PC-3 (cell line): ENCODE measurements around the gene CACNA1A. TPM values are rescaled to one million over a fixed set of nuclear protein-coding genes. Genes with fewer than 3 reads are reported as not detected.
A peak's percentile ranks its signal among the peaks of the same experiment; 100 is the strongest.

Source experiments
- ATAC-seq: fragments of 200-7000 bp; cut with Tn5 transposase; 2 replicates; pipeline ENCODE4 v1.9.1; 2020; ENCODE audit warnings: mild to moderate bottlenecking, moderate library complexity
- BruUV-seq: library from RNA; stranded (reverse); fragments of 400-500 nt; replicated peaks from 2 replicates; lab custom pipeline; 2021; lab: Mats Ljungman, UMichigan
- CTCF ChIA-PET: fragments of 300-600 bp; sonication (Branson Sonifier 250); formaldehyde crosslinking; loops from one replicate; lab custom pipeline; 2022; ENCODE audit warnings: antibody characterized with exemption; lab: Charles Lee
- POLR2A ChIA-PET: fragments of 300-600 bp; sonication (Branson Sonifier 250); formaldehyde crosslinking; loops from one replicate; lab custom pipeline; 2022; ENCODE audit warnings: antibody characterized with exemption; ENCODE audit not compliant: unreplicated experiment; lab: Charles Lee
- DNase-seq: peaks from one replicate; pipeline ENCODE4 v3.0.0-alpha.2; 2015
- H2AFZ ChIP-seq: fragments of 300-600 bp; sonication (generic); 2 replicates; pipeline ENCODE4 v1.6.0; 2016; ENCODE audit warnings: antibody characterized with exemption, low read length
- H3F3A ChIP-seq: fragments of 300-600 bp; sonication (generic); one replicate; pipeline ENCODE4 v1.6.0; 2017; ENCODE audit warnings: antibody characterized with exemption, low read length, control low read depth, mild to moderate bottlenecking; ENCODE audit not compliant: unreplicated experiment
- H3K27ac ChIP-seq: fragments of 300-600 bp; sonication (generic); 2 replicates; pipeline ENCODE4 v1.5.1; 2016; ENCODE audit warnings: mild to moderate bottlenecking, low read length
- H3K27me3 ChIP-seq: fragments of 300-600 bp; sonication (generic); 2 replicates; pipeline ENCODE4 v1.6.1; 2016; ENCODE audit warnings: low read length, mixed read lengths
- H3K36me3 ChIP-seq: fragments of 300-600 bp; sonication (generic); 2 replicates; pipeline ENCODE4 v1.6.1; 2016; ENCODE audit warnings: low read depth, mixed run types, low read length, mixed read lengths
- H3K4me1 ChIP-seq: fragments of 300-600 bp; sonication (generic); 2 replicates; pipeline ENCODE4 v1.5.1; 2016; ENCODE audit warnings: low read length; ENCODE audit not compliant: insufficient read depth
- H3K4me2 ChIP-seq: fragments of 300-600 bp; sonication (generic); 2 replicates; pipeline ENCODE4 v1.6.0; 2016; ENCODE audit warnings: low read length
- H3K4me3 ChIP-seq: fragments of 300-600 bp; sonication (generic); 2 replicates; pipeline ENCODE4 v1.5.1; 2016; ENCODE audit warnings: mild to moderate bottlenecking, low read length, mixed read lengths
- H3K79me2 ChIP-seq: fragments of 300-600 bp; sonication (generic); 2 replicates; pipeline ENCODE4 v1.6.1; 2017; ENCODE audit warnings: low read length, mixed read lengths
- H3K9ac ChIP-seq: fragments of 300-600 bp; sonication (generic); 2 replicates; pipeline ENCODE4 v1.6.0; 2016; ENCODE audit warnings: mild to moderate bottlenecking, low read length
- H3K9me2 ChIP-seq: fragments of 300-600 bp; sonication (generic); replicated peaks from 2 replicates; pipeline ENCODE4 v1.6.1; 2016; ENCODE audit warnings: mixed run types, low read length, mixed read lengths
- H3K9me3 ChIP-seq: fragments of 300-600 bp; sonication (generic); 2 replicates; pipeline ENCODE4 v1.6.1; 2016; ENCODE audit warnings: low read length, mixed read lengths
- H4K20me1 ChIP-seq: fragments of 300-600 bp; sonication (generic); 2 replicates; pipeline ENCODE4 v1.6.1; 2016; ENCODE audit warnings: low read length, mixed read lengths
- EZH2 ChIP-seq: fragments of 300-600 bp; sonication (generic); IDR thresholded peaks from one replicate; pipeline ENCODE4 v1.6.1; 2017; ENCODE audit warnings: antibody characterized with exemption, mild to moderate bottlenecking, low read length; ENCODE audit not compliant: unreplicated experiment
- EZH2phosphoT487 ChIP-seq: fragments of 300-600 bp; sonication (generic); IDR thresholded peaks from 2 replicates; pipeline ENCODE4 v1.6.1; 2018; ENCODE audit warnings: mild to moderate bottlenecking, antibody characterized with exemption, low read length, borderline replicate concordance
- intact Hi-C: fragments of 100-400 bp; cut with micrococcal nuclease; formaldehyde crosslinking; loops from 2 replicates; pipeline ENCODE4 v1.9.0; 2023
- total RNA-seq: library from RNA; depleted of rRNA; stranded (reverse); fragments of >200 nt; gene quantifications from 2 replicates; pipeline ENCODE4 v1.2.3, GENCODE V29; 2014
- TF ChIP-seq, protein P1 (sequence below): fragments of 300-600 bp; sonication (generic); conservative IDR thresholded peaks from 2 replicates; pipeline ENCODE4 v1.5.1; 2017; ENCODE audit warnings: antibody characterized with exemption, low read depth, mild to moderate bottlenecking, low read length

Gene CACNA1A
- total RNA-seq, 1 experiment from 2014 or later = 0.62 TPM

DNA sequence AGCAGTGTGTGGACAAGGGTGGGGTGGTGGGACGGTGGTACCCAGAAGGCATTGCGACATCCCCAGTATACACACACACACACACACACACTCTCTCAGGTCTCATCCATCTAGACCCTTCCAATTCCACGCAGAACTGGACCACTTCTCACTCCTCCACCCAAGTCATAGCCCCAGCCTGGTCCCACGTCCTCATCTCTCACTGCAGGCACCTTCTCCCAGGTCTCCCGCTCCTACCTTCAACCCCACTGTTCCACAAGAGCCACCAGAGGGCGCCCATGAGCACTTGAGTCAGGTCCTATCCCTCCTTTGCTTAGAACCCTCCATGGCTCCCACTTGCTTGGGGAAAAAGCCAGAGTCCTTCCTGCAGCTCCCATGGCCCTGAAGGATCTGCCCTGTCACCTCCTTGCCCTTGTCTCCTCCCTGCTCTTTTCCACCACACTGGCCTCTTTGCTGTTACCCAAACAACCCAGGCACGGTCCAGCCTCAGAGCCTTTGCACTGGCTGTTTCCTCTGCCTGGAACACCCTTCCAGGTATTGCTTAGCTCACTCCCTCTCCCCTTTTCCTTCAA is 293.4 kb downstream of the CACNA1A start:
- Histone ChIP-seq H3K4me3 (no peak overlapping the region), H4K20me1 (no peaks in the 10 kb centered on the region), H3K27me3 (no peaks in the 10 kb centered on the region), H3K9me3 (no peaks in the 10 kb centered on the region), H3K9ac (no peak overlapping the region), H3K4me2 (no peak overlapping the region), H2AFZ (no peak overlapping the region), H3K79me2 (no peaks in the 10 kb centered on the region), H3K27ac (no peak overlapping the region), H3F3A (no peaks in the 10 kb centered on the region), H3K9me2 (no peaks in the 10 kb centered on the region), H3K4me1 (no peaks in the 10 kb centered on the region; the same call in 1 of the 2 replicates), H3K36me3 (no peaks in the 10 kb centered on the region)
- ATAC-seq (peak; percentile 62), DNase-seq (peak; percentile 76)
- intact Hi-C loops = loop anchor here (5.0 kb wide), 1 partner anchor 49 kb away; no protein-coding TSS in a partner anchor
- ChIA-PET CTCF (no interaction called here), POLR2A (no interaction called here)
- TF ChIP-seq, protein P1, sequence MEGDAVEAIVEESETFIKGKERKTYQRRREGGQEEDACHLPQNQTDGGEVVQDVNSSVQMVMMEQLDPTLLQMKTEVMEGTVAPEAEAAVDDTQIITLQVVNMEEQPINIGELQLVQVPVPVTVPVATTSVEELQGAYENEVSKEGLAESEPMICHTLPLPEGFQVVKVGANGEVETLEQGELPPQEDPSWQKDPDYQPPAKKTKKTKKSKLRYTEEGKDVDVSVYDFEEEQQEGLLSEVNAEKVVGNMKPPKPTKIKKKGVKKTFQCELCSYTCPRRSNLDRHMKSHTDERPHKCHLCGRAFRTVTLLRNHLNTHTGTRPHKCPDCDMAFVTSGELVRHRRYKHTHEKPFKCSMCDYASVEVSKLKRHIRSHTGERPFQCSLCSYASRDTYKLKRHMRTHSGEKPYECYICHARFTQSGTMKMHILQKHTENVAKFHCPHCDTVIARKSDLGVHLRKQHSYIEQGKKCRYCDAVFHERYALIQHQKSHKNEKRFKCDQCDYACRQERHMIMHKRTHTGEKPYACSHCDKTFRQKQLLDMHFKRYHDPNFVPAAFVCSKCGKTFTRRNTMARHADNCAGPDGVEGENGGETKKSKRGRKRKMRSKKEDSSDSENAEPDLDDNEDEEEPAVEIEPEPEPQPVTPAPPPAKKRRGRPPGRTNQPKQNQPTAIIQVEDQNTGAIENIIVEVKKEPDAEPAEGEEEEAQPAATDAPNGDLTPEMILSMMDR = peak; percentile 89
- no peak for TF ChIP-seq EZH2phosphoT487
- no peak for TF ChIP-seq EZH2
- no TSS peak for BruUV-seq

DNA sequence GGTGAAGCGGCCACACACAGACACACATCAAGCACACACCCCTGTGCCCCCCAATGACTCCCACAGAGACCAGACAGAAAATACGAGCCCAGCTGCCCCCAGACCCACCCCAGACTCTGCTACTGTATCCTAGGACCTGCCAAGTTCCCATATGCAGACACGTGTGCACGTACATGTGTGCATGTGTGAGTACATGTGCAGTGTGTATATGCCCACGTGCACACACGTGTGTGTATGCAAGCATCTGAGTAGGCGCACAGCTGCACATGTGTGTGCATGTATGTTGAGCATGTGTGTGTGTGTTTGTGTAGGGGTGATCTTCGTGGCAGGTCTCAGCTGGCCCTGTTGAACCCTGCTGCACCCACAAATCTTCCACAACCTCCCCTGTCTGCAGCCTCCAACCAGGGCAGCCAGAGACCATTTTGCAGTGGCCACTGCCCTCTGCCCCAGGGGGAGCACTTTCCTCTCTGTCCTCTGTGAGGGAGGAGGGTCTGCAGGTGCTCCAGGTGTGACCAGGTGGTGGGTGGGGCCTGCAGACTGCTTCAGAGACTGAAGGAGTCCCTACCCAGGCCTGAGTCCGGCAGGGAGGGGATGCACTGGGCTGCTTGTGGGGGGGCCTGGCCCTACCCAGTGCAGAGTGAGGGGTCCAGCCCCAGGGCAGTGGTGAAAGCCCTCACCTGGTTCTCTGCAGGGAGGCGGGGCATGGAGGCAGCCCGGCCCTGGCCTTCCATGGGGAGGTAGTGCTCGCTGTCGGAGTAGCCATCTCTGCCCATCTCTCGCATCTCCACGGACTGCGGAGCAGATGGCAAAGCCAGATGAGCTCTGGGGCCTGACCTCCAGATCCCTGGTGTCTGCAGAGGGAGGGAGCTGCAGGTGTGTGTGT is 294.6 kb downstream of the CACNA1A start:
- Histone ChIP-seq H3K4me1 (no peaks in the 10 kb centered on the region; the same call in 1 of the 2 replicates), H3K4me3 (no peak overlapping the region), H3K79me2 (no peaks in the 10 kb centered on the region), H3K27ac (no peak overlapping the region), H3K4me2 (no peak overlapping the region), H3F3A (no peaks in the 10 kb centered on the region), H3K9me3 (no peaks in the 10 kb centered on the region), H2AFZ (no peak overlapping the region), H3K36me3 (no peaks in the 10 kb centered on the region), H3K9ac (no peak overlapping the region), H3K9me2 (no peaks in the 10 kb centered on the region), H3K27me3 (no peaks in the 10 kb centered on the region), H4K20me1 (no peaks in the 10 kb centered on the region)
- intact Hi-C loops = loop anchor here (5.0 kb wide), 1 partner anchor 51 kb away; no protein-coding TSS in a partner anchor
- ChIA-PET CTCF (no interaction called here), POLR2A (no interaction called here)
- BruUV-seq = no TSS peak
- DNase-seq (no peak), ATAC-seq (no peak)
- TF ChIP-seq EZH2phosphoT487 (no peak), EZH2 (no peak)
- TF ChIP-seq, protein P1 = no peak
